Peyer's patch (tissue), 4 donors: ENCODE measurements around the gene TNS3.

ENCODE experiments used
- POLR2A ChIP-seq, 2 donors: fragments of 450-650 bp; IDR thresholded peaks; one replicate each; pipeline ENCODE4 v1.5.1; 2017; ENCODE audit warnings: antibody characterized with exemption in 2 of 2, mild to moderate bottlenecking in 2 of 2, moderate library complexity in 2 of 2
- TF ChIP-seq, protein P1 (sequence below), 6 experiments: fragments of 450-650 bp in 4 of 6; fragments of 200-600 bp in 2 of 6; sonication (generic) in 1 of 6; IDR thresholded peaks; one replicate each; pipeline ENCODE4 v1.5.1; 2017 to 2019; ENCODE audit warnings: antibody characterized with exemption in 6 of 6, mild to moderate bottlenecking in 3 of 6, moderate library complexity in 1 of 6

DNA sequence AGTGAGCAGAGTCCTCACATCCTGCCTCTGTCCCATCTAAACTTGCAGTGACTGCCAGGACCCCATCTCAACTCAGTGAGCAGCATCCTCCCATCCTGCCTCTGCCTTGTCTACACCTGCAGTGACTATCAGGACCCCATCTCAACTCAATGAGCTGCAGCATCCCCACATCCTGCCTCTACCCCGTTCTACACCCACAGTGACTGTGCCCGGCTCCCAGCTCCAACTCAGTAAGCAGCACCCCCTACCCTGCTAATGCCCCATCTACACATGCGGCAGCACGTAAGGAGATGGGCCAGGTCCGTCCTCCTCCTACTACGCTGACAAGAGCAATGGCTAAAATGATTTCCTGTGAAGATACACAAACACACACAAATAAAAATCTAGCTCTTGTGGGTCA, 65.5 kb downstream of the TNS3 start:
- TF ChIP-seq POLR2A (IDR thresholded peaks at IDR 0.05) = no peak
- TF ChIP-seq, protein P1, sequence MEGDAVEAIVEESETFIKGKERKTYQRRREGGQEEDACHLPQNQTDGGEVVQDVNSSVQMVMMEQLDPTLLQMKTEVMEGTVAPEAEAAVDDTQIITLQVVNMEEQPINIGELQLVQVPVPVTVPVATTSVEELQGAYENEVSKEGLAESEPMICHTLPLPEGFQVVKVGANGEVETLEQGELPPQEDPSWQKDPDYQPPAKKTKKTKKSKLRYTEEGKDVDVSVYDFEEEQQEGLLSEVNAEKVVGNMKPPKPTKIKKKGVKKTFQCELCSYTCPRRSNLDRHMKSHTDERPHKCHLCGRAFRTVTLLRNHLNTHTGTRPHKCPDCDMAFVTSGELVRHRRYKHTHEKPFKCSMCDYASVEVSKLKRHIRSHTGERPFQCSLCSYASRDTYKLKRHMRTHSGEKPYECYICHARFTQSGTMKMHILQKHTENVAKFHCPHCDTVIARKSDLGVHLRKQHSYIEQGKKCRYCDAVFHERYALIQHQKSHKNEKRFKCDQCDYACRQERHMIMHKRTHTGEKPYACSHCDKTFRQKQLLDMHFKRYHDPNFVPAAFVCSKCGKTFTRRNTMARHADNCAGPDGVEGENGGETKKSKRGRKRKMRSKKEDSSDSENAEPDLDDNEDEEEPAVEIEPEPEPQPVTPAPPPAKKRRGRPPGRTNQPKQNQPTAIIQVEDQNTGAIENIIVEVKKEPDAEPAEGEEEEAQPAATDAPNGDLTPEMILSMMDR (IDR thresholded peaks at IDR 0.05) = no peak
